Adipose tissue (tissue), 3 donors: ENCODE measurements around the gene WSCD2. TPM values are rescaled to one million over a fixed set of nuclear protein-coding genes. Genes with fewer than 3 reads are reported as not detected.

Source experiments
- H3K27ac ChIP-seq: one replicate; pipeline ENCODE4 v1.5.1; 2013; ENCODE audit warnings: low read depth, low read length
- WGBS, 3 donors: extraction: QIAGEN DNeasy Blood & Tissue Kit; methylation state at CpG; one replicate each; pipeline ENCODE4 v1.1.7; 2013; 5-methylcytosine and 5-hydroxymethylcytosine counted together
- polyA plus RNA-seq, 3 donors: library from polyadenylated mRNA; stranded (reverse); fragments of 200-250 nt; gene quantifications; one replicate each; pipeline ENCODE4 v1.2.3, GENCODE V29; 2013
- donor health status: healthy with polysubstance abuse.
- donor health status: Bipolar disorder and iron deficiency.
- donor health status: healthy.

The WSCD2 gene
- polyA plus RNA-seq = under 1 TPM; 0.07 to 0.90 (median 0.22) TPM

DNA sequence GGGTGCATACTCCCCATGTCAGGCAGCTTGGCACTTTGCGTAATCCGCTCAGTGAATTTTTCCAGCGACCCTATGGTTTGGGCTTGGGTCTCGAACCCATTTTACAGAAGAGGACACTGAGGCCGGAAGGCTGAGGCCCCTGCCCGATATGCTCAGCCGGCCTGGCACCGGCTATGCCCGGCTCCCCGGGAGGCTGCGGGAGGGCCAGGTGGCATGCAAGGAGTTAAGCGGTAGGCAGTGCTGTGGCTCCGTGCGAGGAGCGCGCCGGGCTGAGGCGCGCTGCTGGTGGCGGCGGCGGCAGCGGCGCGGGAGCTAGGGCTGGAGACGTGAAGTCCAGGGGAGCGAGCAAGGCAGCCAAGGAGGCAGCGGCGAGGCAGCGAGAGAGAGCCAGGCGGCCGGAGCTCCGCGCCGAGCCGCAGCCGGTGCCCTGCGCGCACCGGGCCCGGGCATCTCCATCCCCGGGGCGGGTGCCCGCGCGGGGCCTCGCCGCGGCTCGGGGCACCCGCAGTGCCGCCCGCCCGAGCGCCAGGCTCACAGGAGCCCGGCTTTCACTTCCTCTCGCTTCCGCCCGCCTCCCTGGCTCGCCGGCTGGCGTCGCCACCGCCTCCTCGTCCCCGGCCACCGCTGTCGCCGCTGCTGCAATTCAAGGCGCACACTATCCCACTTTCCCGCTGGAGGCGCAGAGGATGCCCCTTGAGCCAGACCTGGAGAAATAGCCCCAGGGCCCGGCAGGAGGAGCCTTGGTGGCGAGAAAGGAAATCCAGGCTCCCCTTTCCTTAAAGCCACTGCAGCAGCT lies at the start of gene WSCD2:
TSS of gene WSCD2 (plus strand) at position 272 of the 796 bp plus-strand sequence. CDS start 66,545 bp downstream, outside the sequence.
- 3 to 5% (median 4%) methylated on average over 49 to 74 of the region's 74 CpGs for WGBS, 3 donors
- no peak within 1 kb of the TSS for H3K27ac ChIP-seq

DNA sequence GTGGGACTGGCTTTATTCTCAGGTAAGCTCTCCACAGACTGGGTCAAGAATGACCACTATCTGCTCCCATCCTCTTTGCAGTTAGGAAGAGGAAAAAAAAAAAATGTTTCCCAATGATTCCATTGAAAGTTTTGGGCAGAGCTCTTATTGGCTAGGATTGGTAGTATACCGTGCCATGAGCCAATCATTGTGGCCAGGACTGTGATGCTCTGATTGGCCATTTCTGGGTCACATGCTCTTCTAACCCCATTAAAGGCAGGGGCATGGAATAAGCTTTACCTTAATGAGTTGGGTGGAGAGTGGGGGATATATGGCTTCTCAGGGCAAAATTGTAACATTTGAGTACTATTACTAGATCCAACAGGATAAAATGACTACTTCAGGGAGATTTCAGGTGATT lies 49.4 kb upstream of the WSCD2 start:
- no peak overlapping the region for H3K27ac ChIP-seq
- WGBS, 3 donors = 87 to 93% (median 91%) methylated on average over 1 of the region's 1 CpG

DNA sequence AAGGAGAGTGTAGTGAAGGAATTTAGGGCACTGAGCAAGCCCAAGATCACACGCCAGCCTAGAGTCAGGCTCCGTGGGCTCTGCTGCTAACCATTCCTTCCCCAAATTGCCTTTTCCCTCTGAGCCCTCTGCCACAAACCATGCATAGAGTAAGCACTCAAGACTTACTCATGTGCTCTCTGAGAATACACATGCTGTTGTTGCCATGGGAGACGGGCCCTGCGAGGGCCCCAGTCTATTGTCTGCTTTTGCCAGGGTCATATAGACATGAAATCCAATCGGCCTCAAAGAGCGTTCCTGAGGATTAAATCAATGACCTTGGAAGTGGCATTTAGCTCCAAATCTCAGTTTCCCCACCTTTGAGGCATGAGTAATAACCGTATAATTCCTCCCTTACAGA lies 48.7 kb upstream of the WSCD2 start:
- H3K27ac ChIP-seq = no peak overlapping the region
- 53 to 82% (median 73%) methylated on average over 7 of the region's 7 CpGs for WGBS, 3 donors

DNA sequence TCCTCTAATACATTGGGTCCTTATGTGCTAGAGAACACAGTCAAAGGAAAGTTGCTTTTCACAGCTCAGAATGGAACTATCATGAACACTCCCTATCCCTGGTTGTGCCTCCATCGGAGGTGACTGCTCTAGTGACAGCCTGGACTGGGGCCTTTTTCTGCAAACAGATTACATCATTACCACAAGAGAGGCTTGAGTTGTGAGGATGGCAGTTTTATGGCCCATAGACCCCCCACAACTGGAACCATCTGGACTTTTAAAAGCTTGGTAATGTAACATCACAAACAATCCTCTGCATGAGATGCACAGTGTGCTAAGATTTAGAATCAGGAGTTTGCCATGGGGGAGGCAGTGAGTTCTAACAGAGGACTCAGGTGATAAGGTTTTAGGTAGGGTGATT lies 46.6 kb upstream of the WSCD2 start:
- WGBS, 3 donors = 56 to 78% (median 60%) methylated on average over 1 of the region's 1 CpG
- H3K27ac ChIP-seq = no peak overlapping the region

DNA sequence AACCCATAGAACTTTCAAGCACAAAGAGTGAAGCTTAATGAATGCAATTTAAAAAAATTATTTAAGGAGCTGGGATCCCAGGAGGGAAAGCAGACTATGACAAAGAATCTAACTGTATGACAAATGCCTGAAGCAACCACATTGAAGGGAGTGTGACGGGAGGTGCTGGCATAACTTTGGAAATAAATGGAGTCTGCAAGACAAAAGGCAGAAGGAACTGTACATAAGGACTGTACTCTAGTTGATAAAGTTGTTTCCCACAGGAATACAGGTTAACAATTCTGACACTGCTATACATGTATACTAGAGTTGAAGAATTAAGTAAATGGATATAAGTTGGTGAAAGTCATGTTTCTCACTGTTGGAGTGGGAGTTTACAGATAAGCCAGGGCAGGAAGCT lies 41.2 kb upstream of the WSCD2 start:
- 82 to 93% (median 85%) methylated on average over 1 of the region's 1 CpG for WGBS, 3 donors
- no peak overlapping the region for H3K27ac ChIP-seq

DNA sequence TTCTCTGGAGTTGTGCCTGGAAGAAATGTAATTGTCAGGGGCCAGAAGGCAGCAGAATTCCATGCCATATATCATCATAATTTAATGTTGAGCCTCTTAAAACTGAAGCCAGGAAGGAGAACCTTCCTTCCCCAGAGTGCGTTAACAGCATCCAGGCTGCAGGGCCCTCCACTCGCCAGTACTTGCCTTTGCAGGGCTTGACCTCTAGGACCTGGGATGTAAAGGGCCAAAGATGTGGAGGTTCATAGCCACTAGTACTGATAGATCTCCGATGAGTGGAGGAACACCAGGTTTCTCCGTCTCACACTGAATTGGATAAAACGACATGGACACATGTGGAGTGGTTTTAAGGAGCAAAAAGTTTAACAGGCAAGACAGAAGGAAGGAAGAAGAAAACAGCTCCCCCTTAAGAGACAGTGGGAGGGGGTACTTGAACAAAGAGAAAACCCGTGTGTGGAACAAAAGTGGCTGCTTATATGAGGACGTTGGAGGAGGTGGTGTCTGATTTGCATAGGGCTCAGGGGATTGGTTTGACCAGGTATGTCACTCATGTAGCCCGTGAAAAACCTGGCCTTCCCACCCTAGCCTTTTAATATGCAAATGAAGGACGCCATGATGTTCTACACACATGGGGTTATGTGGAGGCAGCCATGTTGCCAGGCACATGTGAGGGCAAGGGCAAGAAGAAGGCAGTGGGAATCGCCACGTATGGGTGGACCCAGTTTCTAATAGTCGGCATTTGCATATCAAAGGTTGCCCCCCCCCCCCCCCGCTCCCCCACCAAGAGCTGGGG lies 38.8 kb upstream of the WSCD2 start:
- 66 to 72% (median 68%) methylated on average over 13 of the region's 13 CpGs for WGBS, 3 donors
- H3K27ac ChIP-seq = no peak overlapping the region

DNA sequence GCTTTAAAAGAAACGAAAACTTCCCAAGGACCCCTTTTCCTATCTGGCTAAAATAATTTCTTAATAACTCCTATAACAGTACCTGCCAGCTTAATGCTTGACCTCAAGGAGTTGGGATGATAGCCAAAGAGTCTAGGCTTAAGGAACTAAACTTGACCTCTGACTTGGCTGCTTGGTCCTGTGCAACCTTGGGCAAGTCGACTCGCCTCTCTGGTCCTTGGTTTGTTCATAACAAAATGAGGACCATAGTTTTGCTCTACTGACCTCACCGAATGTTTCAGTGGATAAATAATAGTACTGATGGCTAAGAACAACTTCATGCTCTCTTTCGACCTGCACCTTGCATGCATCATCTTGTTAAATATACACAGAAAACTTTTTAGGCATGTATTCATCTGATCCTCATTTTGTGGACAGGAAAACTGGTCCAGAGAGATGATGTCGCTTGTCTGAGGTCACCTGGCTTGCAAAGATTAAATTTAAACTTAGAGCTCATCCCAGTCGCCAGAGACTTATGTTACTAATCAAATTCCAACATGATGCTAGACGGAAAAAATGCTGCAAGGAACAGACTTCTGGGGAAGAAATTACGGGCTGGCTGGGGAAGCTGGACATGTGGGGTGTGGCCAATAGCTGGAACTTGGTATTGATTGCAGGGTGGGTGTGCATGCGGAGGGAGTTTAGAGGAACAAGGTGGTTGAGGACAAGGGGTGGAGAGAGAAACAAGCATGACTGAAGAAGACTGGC lies 38.0 kb upstream of the WSCD2 start:
- no peak overlapping the region for H3K27ac ChIP-seq
- 59 to 66% (median 62%) methylated on average over 10 of the region's 10 CpGs for WGBS, 3 donors

DNA sequence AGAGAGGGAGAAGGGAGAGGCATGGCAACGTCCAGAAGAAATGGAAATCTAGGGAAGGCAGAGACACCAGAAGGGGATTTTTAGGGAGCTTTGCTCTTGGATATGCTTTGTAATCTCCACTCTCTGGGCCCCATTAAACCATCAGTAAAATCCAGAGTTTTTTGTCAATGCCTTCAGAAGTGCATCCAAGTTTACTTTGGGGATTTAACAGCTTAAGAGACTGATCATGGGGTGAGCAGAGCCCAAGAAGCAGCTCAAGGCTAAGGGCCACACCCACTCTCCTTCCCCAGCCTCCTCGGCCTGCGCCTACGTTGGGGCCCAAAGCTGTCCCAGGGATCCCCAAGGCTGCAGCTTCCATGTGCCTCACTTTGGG lies 37.4 kb upstream of the WSCD2 start:
- 56 to 66% (median 58%) methylated on average over 4 of the region's 4 CpGs for WGBS, 3 donors

DNA sequence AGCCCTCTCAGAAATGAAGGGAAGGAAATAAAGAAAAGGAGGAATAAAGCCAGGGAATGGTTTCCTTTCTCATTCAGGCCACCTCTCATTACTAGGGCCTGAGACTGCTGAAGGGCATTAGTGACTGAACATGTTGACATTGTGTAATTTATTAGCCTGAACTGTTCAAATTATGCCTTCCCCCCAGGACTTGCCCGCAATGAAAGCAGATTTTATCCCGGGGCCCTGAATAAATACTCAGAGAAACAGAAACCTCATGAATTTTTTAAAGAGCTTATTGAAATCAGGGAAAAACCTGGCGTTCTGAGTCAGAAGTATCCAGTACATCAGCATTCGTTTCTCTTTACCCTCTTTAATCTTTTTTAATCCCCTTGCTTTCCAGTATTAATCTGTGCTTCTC lies 35.9 kb upstream of the WSCD2 start:
- WGBS, 3 donors = 19 to 64% (median 64%) methylated on average over 4 of the region's 4 CpGs
- H3K27ac ChIP-seq = no peak overlapping the region

More for the DNA sequence above, 37.4 kb upstream of the WSCD2 start:
- no peak overlapping the region for H3K27ac ChIP-seq

DNA sequence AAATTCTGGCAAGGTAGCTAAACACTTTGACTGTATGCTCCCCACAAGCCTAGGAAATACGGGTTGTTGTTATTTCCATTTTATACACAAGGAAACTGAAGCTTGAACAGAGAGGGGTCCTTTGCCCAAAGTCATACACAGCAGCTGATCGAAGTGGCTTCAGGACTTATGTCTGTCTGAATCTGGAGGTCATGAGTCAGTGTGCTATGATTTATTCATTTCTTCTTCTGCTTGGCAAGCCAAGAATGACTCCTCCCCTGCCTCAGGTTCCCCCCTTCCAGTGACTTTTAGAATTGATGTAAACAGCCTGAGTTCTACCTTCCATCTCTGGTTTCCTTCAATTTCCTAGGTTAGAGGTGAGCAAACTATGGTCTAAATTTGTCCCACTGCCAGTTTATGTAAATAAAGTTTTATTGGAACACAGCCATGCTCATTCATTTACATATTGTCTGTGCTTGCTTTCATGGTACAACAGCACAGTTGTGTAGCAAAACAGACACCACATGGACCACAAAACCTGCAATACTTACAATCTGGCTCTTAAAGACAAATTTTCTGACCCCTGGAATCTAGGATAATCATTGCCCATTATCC lies 34.9 kb upstream of the WSCD2 start:
- 46 to 71% (median 67%) methylated on average over 2 of the region's 2 CpGs for WGBS, 3 donors
- no peak overlapping the region for H3K27ac ChIP-seq

DNA sequence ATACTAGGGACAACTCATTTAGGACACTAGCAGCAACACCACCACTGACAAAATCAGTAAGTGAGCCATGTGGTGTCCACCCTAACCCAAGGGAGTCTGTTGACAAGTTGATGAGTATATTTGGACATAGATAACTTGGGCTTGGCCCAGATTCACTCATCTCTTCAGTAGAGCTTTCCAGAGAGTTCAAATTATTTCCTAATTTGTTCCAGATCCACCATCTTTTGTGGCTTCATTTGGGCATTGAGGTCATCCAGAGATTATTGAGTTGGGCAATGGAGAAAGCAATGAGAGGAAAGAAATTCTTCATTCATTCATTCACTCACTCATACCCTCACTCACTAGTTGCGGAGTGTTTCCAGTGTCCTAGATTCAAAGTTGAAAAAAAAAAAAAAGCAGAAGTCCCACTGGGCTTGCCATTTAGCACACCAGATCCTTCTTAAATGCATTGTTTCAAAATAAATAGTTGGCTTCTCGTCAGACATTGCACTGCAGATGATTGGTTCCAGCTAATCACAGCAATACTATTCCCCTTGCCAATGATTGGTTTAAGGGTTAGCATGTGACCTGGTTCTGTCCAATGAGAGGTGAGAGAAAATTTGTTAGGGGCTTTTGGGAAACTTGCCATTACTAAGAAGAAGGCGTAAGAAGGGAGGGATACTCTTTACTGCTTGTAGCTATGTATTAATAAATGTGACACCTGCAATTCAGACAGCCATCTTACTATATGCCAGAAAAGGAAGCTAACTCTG lies 31.8 kb upstream of the WSCD2 start:
- WGBS, 3 donors = 62 to 66% (median 63%) methylated on average over 3 of the region's 3 CpGs
- no peak overlapping the region for H3K27ac ChIP-seq

DNA sequence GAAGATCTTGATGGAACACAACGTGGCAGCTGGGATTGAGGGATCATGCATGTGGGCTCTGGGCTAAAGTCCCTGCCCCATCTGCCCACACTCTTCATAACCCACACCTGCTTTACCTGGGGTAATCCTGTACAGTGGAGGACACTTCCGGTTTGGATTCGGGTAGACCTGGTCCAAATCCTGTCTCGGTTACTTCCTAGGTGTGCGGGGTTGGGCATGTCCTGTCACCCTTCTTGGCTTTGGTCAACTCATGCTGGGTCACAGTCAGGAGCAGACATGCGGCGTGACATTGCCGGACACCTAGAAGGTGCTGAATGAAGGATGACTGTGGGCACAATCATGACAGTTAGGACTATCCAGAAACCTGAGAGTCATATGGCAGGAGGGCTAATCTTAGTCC lies 30.7 kb upstream of the WSCD2 start:
- WGBS, 3 donors = 78 to 94% (median 92%) methylated on average over 8 of the region's 8 CpGs

DNA sequence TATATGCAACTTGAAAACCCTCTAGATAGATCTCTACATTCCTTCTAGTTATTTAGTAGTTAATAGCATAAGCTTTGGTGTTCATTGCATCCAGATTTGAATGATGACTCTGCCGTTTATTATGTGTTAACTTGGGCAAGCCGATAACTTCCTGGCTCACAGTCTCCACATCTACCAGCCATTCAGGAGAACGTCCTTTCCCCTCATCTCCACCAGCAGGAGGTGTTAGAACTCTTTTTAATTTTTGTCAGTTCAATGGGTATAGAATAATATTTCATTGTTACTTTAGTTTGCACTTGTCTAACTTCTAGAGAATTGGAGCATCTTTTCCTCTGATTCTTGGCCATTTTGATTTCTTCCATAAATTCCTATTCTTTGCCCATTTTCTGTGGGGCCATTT lies 30.0 kb upstream of the WSCD2 start:
- WGBS, 3 donors = 15 to 31% (median 30%) methylated on average over 3 of the region's 3 CpGs
- no peak overlapping the region for H3K27ac ChIP-seq

More for the DNA sequence above, 30.7 kb upstream of the WSCD2 start:
- H3K27ac ChIP-seq = no peak overlapping the region

DNA sequence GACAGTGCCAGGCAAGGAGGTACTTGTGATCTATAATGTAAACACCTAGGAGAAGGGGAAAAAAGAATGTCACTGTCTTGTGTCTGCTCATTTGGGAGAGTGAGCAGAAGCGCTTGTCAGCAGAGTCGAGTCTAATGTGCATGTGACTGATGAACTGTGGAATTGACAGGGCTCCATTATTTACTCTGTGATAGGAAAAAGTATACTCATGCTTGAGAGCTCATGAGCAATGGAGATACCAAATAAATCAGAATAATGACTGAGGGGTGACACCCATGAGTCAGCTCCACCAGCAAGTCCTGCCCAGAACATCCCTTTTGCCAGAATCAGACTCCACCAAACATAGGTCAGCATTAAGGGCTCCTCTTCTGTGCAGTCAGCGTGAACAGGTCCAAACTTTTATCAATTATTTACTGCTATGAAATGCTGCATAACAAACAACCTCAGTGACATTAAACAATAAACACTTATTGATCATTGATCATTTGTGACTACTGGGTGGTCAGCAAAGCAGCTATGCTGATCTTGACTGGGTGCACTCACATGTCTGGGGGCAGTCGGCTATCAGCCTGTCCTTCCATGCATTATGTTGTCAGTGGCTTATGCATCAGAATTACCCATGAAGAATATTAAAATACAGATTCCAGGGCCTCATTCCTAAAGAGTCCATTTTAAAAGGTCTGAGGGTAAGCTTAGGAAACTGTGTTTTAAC lies 29.2 kb upstream of the WSCD2 start:
- 50 to 77% (median 71%) methylated on average over 4 of the region's 4 CpGs for WGBS, 3 donors
- H3K27ac ChIP-seq = no peak overlapping the region

DNA sequence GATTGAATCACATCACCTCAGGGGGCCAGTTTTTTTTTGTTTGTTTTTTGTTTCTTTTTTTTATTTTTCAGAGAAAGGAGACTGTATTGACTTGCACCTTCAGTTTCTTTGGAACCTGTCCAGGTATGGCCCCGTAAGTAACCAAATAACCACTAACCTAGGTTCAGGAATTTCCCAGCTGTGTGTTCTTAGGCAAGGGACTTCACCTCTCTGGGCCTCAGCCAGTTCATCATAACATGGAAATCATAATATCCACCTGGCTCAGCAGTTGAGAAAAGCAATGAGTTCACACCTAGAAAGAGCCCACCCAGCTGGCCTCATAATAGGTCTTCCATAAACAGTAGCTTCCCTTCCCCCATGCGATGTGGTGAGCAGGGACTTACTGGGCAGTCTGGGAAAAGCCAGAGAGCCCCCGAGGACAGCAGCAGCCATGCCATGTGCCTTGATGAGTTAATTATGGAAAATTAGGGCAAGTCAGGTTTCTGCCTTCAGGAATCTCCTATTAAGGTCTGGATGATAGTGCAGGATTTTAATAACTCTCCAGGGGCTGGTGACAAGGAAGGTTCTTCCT lies 27.4 kb upstream of the WSCD2 start:
- WGBS, 3 donors = 52 to 73% (median 68%) methylated on average over 3 of the region's 3 CpGs
- H3K27ac ChIP-seq = no peak overlapping the region

DNA sequence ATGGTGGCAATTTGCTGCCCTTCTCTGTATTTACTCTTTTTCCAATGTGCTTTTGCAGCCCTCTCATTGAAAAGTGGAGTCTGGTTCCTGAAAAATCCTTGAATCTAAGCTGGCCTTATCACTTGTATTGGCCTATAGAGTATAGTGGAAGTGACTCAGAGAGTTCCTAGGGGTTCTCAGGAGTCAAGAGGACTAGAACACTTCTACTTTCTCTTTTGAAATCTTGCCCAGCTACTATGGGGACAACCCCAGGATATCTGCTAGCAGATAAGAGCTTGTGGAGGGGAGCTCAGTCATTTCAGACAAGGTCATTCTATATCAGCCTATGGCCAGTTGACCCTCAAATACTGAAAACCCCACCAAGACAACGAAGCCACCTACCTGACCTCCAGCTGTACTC lies 26.7 kb upstream of the WSCD2 start:
- no peak overlapping the region for H3K27ac ChIP-seq

DNA sequence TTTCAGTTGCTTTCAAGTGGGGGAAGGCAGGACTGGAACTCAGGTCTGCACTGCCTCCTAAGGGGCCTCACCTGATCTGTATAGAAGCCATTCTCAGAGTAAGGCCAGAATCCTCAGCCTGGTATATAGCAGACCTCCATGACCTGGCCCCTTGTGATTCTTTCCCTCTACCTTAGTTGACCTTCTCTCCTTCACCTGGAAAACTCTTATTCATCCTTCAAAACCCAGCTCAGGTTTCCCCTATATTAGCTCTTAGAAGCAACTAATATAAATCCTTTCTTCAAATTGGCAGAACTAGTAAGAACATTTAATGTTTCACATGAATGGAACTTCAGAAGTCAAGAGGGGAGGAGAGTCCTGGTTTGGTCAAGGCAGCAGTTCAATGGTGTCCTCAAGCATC lies 26.0 kb upstream of the WSCD2 start:
- H3K27ac ChIP-seq = no peak overlapping the region

More for the DNA sequence above, 26.7 kb upstream of the WSCD2 start:
- 0 to 73% (median 48%) methylated on average over 1 of the region's 1 CpG for WGBS, 3 donors
